HepG2 (cell line): ENCODE measurements around the gene PCSK5.

Experiments used
- CTCF ChIP-seq: sonication (generic); formaldehyde crosslinking; IDR thresholded peaks from 2 replicates; pipeline ENCODE4 v1.5.0; 2020; ENCODE audit warnings: mild to moderate bottlenecking, missing genetic modification reagents, moderate library complexity
- EP300 ChIP-seq, 3 experiments: sonication (generic) in 1 of 3; formaldehyde crosslinking in 1 of 3; IDR thresholded peaks; 2 replicates each; pipeline versions ENCODE4 v1.5.1 to v1.6.1; 2011 to 2020; ENCODE audit warnings: low read depth in 2 of 3, low read length in 2 of 3, borderline replicate concordance in 1 of 3, improper control_type of control experiment in 1 of 3, mild to moderate bottlenecking in 1 of 3, missing genetic modification reagents in 1 of 3, moderate library complexity in 1 of 3
- FOXJ3 ChIP-seq: sonication (generic); formaldehyde crosslinking; IDR thresholded peaks from 2 replicates; pipeline ENCODE4 v1.4.0; 2020; ENCODE audit warnings: missing genetic modification reagents, mild to moderate bottlenecking, borderline replicate concordance
- HBP1 ChIP-seq: IDR thresholded peaks from 2 replicates; pipeline ENCODE4 v1.6.1; 2016; ENCODE audit warnings: low read depth, control low read depth
- RAD21 ChIP-seq: fragments of 450-650 bp; formaldehyde crosslinking; IDR thresholded peaks from 2 replicates; pipeline ENCODE4 v1.5.0; 2020; ENCODE audit warnings: mild to moderate bottlenecking
- RNF2 ChIP-seq: fragments of 450-650 bp; conservative IDR thresholded peaks from 2 replicates; pipeline ENCODE4 v1.6.1; 2016; ENCODE audit warnings: low read depth
- SP1 ChIP-seq, 2 experiments: fragments of 450-650 bp in 1 of 2; sonication (generic) in 1 of 2; formaldehyde crosslinking in 1 of 2; IDR thresholded peaks; 2 replicates each; pipeline versions ENCODE4 v1.4.0 to v1.6.1; 2016 to 2020; ENCODE audit warnings: missing genetic modification reagents in 1 of 2
- SP4 ChIP-seq: sonication (generic); formaldehyde crosslinking; IDR thresholded peaks from 2 replicates; pipeline ENCODE4 v1.8.1; 2023; ENCODE audit warnings: mild to moderate bottlenecking, missing genetic modification reagents
- ZNF232 ChIP-seq: sonication (generic); formaldehyde crosslinking; IDR thresholded peaks from 2 replicates; pipeline ENCODE4 v1.4.0; 2020; ENCODE audit warnings: missing genetic modification reagents, borderline replicate concordance
- ZNF546 ChIP-seq: sonication (generic); formaldehyde crosslinking; conservative IDR thresholded peaks from 2 replicates; pipeline ENCODE4 v1.8.1; 2023; ENCODE audit warnings: mild to moderate bottlenecking, missing genetic modification reagents
- ZSCAN12 ChIP-seq: sonication (generic); formaldehyde crosslinking; IDR thresholded peaks from 2 replicates; pipeline ENCODE4 v1.9.0; 2021; ENCODE audit warnings: mild to moderate bottlenecking, missing genetic modification reagents
- TF ChIP-seq, protein P1 (sequence below): sonication (generic); formaldehyde crosslinking; IDR thresholded peaks from 2 replicates; pipeline ENCODE4 v1.4.0; 2020; ENCODE audit warnings: missing genetic modification reagents, mild to moderate bottlenecking, borderline replicate concordance

DNA sequence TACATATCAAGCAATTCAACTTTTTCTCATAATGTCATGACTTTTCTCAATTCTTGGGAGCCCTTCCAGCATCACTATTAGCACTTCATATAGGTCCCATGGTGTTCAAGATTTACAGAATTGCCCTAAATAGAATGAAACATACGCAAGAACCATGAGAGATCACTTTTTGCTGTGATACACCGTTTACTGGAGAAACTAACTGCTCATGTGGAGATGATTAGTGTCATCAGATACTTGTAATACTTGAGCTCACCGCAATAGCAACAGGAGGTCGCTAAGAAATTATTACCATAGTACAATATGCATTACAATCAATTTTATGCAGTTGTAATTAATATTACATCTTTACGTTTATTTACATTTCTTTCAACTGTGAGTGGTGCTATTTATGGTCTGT is 4.8 kb upstream of the PCSK5 start:
- no peak for TF ChIP-seq HBP1 (CRISPR knock-in tag)
- TF ChIP-seq ZNF232 = no peak
- TF ChIP-seq, protein P1, sequence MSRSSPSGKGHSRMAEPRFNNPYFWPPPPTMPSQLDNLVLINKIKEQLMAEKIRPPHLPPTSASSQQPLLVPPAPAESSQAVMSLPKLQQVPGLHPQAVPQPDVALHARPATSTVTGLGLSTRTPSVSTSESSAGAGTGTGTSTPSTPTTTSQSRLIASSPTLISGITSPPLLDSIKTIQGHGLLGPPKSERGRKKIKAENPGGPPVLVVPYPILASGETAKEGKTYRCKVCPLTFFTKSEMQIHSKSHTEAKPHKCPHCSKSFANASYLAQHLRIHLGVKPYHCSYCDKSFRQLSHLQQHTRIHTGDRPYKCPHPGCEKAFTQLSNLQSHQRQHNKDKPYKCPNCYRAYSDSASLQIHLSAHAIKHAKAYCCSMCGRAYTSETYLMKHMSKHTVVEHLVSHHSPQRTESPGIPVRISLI (CRISPR knock-in tag) = no peak
- no peak for TF ChIP-seq ZNF546 (CRISPR knock-in tag)
- no peak for TF ChIP-seq RNF2
- TF ChIP-seq SP1 (IDR thresholded peaks at IDR 0.05) = no peak
- no peak for TF ChIP-seq SP1 (CRISPR knock-in tag; IDR thresholded peaks at IDR 0.05)
- TF ChIP-seq RAD21 = no peak
- no peak for TF ChIP-seq CTCF (CRISPR knock-in tag)
- no peak for TF ChIP-seq FOXJ3 (CRISPR knock-in tag)
- TF ChIP-seq EP300 (IDR thresholded peaks at IDR 0.05; ENCODE audit: low read depth in 2 of 2, low read length in 2 of 2) = no peak
- TF ChIP-seq EP300 (CRISPR knock-in tag; IDR thresholded peaks at IDR 0.05; ENCODE audit: borderline replicate concordance) = no peak
- TF ChIP-seq ZSCAN12 (CRISPR knock-in tag) = no peak
- TF ChIP-seq SP4 (CRISPR knock-in tag) = no peak
